Esophagus muscularis mucosa (tissue), 4 donors: ENCODE results near the gene MRPL19. TPM values are rescaled to one million over a fixed set of nuclear protein-coding genes. Genes with fewer than 3 reads are reported as not detected.
"Not testable (repeated sequence)": the region's sequence is repeated elsewhere in the genome, so short reads cannot be mapped to it uniquely, and the experiment has no call there.

Experiments used
- DNase-seq: peaks from one replicate; pipeline ENCODE4 v3.0.0-alpha.2; 2017; ENCODE audit errors: extremely low spot score
- H3K27ac ChIP-seq, 4 donors: fragments of 200-600 bp; sonication (generic); replicated peaks in 1 of 4; 1 replicate in 3 of 4; 2 replicates in 1 of 4; pipeline ENCODE4 v1.5.1; 2016 to 2019; ENCODE audit warnings: mild to moderate bottlenecking in 1 of 4
- H3K27me3 ChIP-seq, 4 donors: fragments of 200-600 bp; sonication (generic); one replicate each; pipeline versions ENCODE4 v1.5.1 to v1.6.0; 2016 to 2019
- H3K36me3 ChIP-seq, 4 donors: fragments of 200-600 bp; sonication (generic); one replicate each; pipeline ENCODE4 v1.5.1; 2016 to 2019
- H3K4me1 ChIP-seq, 4 donors: fragments of 200-600 bp; sonication (generic); one replicate each; pipeline ENCODE4 v1.5.1; 2016 to 2019
- H3K4me3 ChIP-seq, 4 donors: fragments of 200-600 bp; sonication (generic); 1 replicate in 2 of 4; 2 replicates in 2 of 4; pipeline ENCODE4 v1.5.1; 2016 to 2019; ENCODE audit warnings: mild to moderate bottlenecking in 4 of 4, moderate library complexity in 1 of 4
- H3K9me3 ChIP-seq, 4 donors: fragments of 200-600 bp; sonication (generic); 1 replicate in 3 of 4; 2 replicates in 1 of 4; pipeline ENCODE4 v1.5.1; 2016 to 2019
- EP300 ChIP-seq: sonication (generic); formaldehyde crosslinking; IDR thresholded peaks from one replicate; pipeline ENCODE4 v1.6.1; 2017; ENCODE audit warnings: antibody characterized with exemption
- POLR2A ChIP-seq: fragments of 450-650 bp; IDR thresholded peaks from one replicate; pipeline ENCODE4 v1.6.1; 2017; ENCODE audit warnings: antibody characterized with exemption, moderate library complexity, mild to moderate bottlenecking, low read depth
- POLR2AphosphoS5 ChIP-seq, 2 donors: sonication (generic); formaldehyde crosslinking; IDR thresholded peaks; one replicate each; pipeline ENCODE4 v1.6.1; 2017; ENCODE audit warnings: antibody characterized with exemption in 2 of 2
- WGBS: methylation state at CpG from one replicate; pipeline ENCODE4 v1.1.5; 2018; 5-methylcytosine and 5-hydroxymethylcytosine counted together
- intact Hi-C: fragments of 100-400 bp; cut with DNase I; formaldehyde crosslinking; loops from one replicate; pipeline ENCODE4 v1.15.1; 2023
- total RNA-seq, 4 donors: library from RNA; depleted of rRNA; stranded (reverse); fragments of >200 nt; gene quantifications; one replicate each; pipeline versions ENCODE4 v1.1.0 to v1.2.1, GENCODE V29; 2016
- TF ChIP-seq, protein P1 (sequence below), 3 experiments: fragments of 200-600 bp in 2 of 3; fragments of 450-650 bp in 1 of 3; sonication (generic) in 2 of 3; IDR thresholded peaks; one replicate each; pipeline ENCODE4 v1.5.1; 2017 to 2019; ENCODE audit warnings: antibody characterized with exemption in 3 of 3, mild to moderate bottlenecking in 2 of 3, moderate library complexity in 1 of 3

The MRPL19 gene
- total RNA-seq, 4 donors from 2014 or later = 24.5 to 40.5 (median 31.4) TPM

DNA sequence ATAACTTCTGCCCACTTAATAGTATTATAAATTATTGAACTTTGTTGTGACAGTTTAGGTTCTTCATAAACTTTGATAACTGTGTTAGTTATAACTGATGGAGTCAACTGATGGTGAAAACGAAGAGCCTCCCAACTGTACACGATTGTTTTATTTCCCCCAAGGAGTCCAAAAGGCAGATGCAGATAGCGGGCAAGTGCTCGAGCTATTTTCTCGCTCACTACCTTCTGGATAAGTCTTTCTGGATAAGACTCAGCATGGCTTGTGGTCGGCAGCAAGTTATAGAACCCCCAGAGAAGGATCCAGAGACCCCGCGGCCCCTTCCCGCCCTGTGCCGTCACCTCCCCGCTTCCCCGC is 63.6 kb downstream of the MRPL19 start:
- 2% methylated on average over 12 of the region's 12 CpGs for WGBS
- no peak for TF ChIP-seq POLR2A
- TF ChIP-seq, protein P1, sequence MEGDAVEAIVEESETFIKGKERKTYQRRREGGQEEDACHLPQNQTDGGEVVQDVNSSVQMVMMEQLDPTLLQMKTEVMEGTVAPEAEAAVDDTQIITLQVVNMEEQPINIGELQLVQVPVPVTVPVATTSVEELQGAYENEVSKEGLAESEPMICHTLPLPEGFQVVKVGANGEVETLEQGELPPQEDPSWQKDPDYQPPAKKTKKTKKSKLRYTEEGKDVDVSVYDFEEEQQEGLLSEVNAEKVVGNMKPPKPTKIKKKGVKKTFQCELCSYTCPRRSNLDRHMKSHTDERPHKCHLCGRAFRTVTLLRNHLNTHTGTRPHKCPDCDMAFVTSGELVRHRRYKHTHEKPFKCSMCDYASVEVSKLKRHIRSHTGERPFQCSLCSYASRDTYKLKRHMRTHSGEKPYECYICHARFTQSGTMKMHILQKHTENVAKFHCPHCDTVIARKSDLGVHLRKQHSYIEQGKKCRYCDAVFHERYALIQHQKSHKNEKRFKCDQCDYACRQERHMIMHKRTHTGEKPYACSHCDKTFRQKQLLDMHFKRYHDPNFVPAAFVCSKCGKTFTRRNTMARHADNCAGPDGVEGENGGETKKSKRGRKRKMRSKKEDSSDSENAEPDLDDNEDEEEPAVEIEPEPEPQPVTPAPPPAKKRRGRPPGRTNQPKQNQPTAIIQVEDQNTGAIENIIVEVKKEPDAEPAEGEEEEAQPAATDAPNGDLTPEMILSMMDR (IDR thresholded peaks at IDR 0.05) = no peak
- no peak for TF ChIP-seq POLR2AphosphoS5 (IDR thresholded peaks at IDR 0.05)
- TF ChIP-seq EP300 = no peak
- intact Hi-C loops = no loop called here
- Histone ChIP-seq H3K36me3 (peaks cover 0 to 12% (median 8%) of the 10 kb centered on the region in 4 donors), H3K4me1 (peaks cover 3 to 30% (median 22%) of the 10 kb centered on the region in 4 donors), H3K27ac (peak overlapping the region; percentile 84 to 91 (median 87)), H3K9me3 (no peaks in the 10 kb centered on the region), H3K27me3 (no peaks in the 10 kb centered on the region), H3K4me3 (peak overlapping the region; percentile 59 to 81 (median 73))
- DNase-seq = no peak

DNA sequence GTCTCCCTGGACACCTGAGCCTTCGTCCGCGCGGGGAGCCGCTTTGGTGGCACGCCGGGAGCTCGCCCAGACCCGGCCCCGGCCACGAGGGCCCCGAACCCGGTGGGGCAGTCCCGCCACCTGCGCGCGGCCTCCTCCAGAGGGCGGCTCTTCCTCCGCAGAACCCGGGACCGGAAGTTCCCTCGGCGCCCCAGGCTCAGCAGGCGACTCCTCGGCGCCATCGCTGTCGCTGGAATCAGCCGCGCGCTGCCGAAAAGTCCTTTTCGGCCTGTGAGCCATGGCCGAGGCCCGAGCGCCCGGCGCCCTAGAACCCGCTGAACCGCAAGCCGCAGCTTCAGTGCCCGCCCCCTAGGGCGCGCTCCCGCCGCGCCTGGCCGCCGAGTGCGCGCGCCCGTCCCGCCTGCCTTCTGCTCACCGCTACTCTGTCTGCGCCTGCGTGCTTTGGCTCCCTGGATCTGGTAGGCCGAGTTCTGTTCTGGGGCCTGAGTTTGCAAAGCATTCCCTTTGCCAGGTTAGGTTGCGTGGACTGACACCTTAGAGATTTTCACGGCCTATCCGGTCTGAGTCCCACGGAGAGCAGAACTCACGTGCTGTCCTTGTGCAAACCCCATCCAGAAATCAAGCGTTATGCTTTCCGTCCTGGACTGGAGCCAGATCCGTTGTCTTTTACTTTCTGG is 64.1 kb downstream of the MRPL19 start, which contains the start of gene GCFC2:
Gene GCFC2, minus strand, starts transcription at position 339 of the 677 bp plus-strand sequence. Its CDS starts 60 bp downstream, at position 279.
- Histone ChIP-seq H3K36me3 (peaks cover 0 to 8% (median 4%) of the 10 kb centered on the region in 4 donors), H3K27ac (peak within 1 kb of the TSS; percentile 84 to 91 (median 87)), H3K27me3 (no peaks in the 10 kb centered on the region), H3K4me3 (peak within 1 kb of the TSS; percentile 59 to 81 (median 73)), H3K4me1 (peaks cover 3 to 30% (median 22%) of the 10 kb centered on the region in 4 donors), H3K9me3 (no peaks in the 10 kb centered on the region)
- no peak for DNase-seq
- under 1% methylated on average over 33 of the region's 66 CpGs for WGBS
- TF ChIP-seq, protein P1 (IDR thresholded peaks at IDR 0.05) = peak; percentile 29 to 45 (median 44)
- TF ChIP-seq EP300 (no peak), POLR2A (no peak), POLR2AphosphoS5 (IDR thresholded peaks at IDR 0.05) (peak; percentile 65 to 73)
- intact Hi-C loops = no loop called here

DNA sequence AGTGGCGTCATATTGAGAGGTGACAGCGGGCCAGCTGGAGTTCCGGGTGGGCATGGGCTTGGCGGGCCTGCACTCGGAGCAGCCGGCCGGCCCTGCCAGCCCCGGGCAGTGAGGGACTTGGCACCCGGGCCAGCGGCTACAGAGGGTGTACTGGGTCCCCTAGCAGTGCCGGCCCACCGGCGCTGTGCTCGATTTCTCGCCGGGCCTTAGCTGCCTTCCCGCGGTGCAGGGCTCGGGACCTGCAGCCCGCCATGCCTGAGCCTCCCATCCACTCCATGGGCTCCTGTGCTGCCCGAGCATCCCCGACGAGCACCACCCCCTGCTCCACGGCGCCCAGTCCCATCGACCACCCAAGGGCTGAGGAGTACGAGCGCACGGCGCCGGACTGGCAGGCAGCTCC is 65.0 kb downstream of the MRPL19 start:
- DNase-seq, intact Hi-C loops, H3K36me3 ChIP-seq: not testable (repeated sequence)

DNA sequence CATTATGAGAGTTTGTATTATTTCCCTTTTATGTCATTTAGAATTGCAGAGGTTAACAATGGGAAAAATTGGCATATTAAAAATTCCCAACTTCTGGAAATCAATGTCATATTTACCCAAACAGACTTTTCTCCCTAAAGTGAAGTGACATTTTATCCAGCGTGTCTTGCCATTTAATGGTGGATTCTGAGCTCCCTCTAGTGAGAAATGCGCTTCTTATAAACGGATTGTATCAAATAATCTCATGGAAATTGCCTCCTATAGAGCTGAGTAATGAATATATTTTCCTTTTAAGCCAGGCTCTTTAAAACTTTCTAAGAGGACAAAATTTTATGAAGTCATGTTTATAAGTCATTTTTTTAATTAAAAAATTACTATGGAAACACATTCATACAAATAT is 69.8 kb downstream of the MRPL19 start:
- 49% methylated on average over 3 of the region's 3 CpGs for WGBS
- no peak for DNase-seq

More for the DNA sequence above, 65.0 kb downstream of the MRPL19 start:
- WGBS = 96% methylated on average over 26 of the region's 31 CpGs
- not testable (repeated sequence) for H3K27me3 ChIP-seq, H3K9me3 ChIP-seq, H3K4me3 ChIP-seq, H3K27ac ChIP-seq
- H3K4me1 ChIP-seq = peaks cover 3 to 30% (median 22%) of the 10 kb centered on the region in 4 donors

DNA sequence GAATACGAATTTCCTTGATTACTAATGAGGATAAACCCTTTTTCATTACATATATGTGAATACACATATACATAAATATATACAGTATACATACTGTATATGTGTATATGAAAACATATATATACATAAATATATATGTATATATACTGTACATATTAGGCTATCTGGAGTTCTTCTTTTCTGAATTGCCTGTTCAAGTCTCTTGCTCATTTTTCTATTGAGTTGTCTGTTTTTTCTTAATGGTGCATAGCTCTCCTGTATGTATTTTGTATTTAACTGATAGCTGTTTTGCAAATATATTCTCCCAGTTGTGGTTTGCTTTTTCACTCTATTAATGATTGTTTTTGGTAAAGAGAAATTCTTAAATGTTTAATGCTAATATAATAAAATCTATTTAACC is 73.0 kb downstream of the MRPL19 start:
- no peaks in the 10 kb centered on the region for H3K4me1 ChIP-seq
- intact Hi-C loops = no loop called here
- TF ChIP-seq, protein P1 (IDR thresholded peaks at IDR 0.05) = no peak
- TF ChIP-seq POLR2AphosphoS5 (IDR thresholded peaks at IDR 0.05) = no peak
- TF ChIP-seq EP300 = no peak
- no peak for TF ChIP-seq POLR2A
- DNase-seq = no peak
- peaks cover 0 to 7% (median 0%) of the 10 kb centered on the region in 4 donors for H3K27me3 ChIP-seq
- 83% methylated on average over 1 of the region's 1 CpG for WGBS
- no peaks in the 10 kb centered on the region for H3K36me3 ChIP-seq
- H3K4me3 ChIP-seq = no peak overlapping the region
- no peak overlapping the region for H3K27ac ChIP-seq
- peaks cover 0 to 4% (median 1%) of the 10 kb centered on the region in 4 donors for H3K9me3 ChIP-seq

More for the DNA sequence above, 69.8 kb downstream of the MRPL19 start:
- Histone ChIP-seq H3K27me3 (no peaks in the 10 kb centered on the region), H3K4me3 (no peak overlapping the region), H3K27ac (no peak overlapping the region), H3K9me3 (peaks cover 0 to 4% (median 1%) of the 10 kb centered on the region in 4 donors), H3K4me1 (peaks cover 0 to 2% (median under 1%) of the 10 kb centered on the region in 4 donors), H3K36me3 (no peaks in the 10 kb centered on the region)
- intact Hi-C loops = no loop called here
- TF ChIP-seq EP300 = no peak
- no peak for TF ChIP-seq POLR2A
- TF ChIP-seq, protein P1 (IDR thresholded peaks at IDR 0.05) = no peak
- no peak for TF ChIP-seq POLR2AphosphoS5 (IDR thresholded peaks at IDR 0.05)
